Smooth muscle cell of the brain vasculature (primary cell): ENCODE results near the gene OR2J1.
"Not testable (repeated sequence)": the region's sequence is repeated elsewhere in the genome, so short reads cannot be mapped to it uniquely, and the experiment has no call there.

ENCODE experiments used
- DNase-seq: peaks from one replicate; pipeline ENCODE4 v3.0.0-alpha.2; 2012; ENCODE audit warnings: low read depth, low spot score

OR2J1 gene

DNA sequence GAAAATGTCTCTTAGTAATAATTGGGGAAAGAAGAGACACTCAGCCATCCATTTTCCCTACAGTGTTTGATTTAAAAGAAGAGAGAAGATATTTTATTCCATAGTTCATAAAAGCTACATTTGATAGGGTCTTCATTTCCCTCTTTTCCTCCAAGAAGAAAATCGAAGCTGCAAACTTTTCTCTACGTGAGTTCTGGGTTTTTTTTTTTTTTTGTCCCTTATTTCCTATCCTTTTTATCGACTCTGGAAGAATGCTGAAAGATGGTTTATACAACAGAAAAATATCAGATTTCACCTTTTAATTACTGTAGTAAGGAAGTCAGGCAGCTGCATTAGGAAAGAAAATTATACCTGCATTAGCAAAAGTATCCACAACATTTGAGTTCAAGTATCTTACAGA is at the start of gene OR2J1:
OR2J1 (plus strand) TSS at position 301 of the 400 bp plus-strand sequence. CDS start 1,453 bp downstream, outside the sequence.
- no peak for DNase-seq

DNA sequence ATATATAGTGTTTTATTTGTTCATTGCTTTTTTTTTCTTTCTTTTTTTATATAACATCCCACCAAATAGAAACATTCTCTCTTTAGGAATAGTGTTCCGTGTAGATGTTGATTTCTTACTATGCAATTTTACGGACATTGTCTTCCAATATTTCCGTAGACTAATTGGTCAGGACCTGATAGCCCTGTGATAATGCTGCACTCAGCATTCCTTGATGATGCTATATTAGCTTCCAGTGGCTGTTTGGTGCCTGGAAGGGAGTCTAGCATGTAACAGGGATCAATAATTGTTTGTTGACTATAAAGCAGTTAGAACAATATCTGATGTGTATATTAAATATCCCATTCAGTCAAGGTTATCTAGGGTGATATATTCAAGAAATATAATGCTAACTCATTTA is 47.6 kb upstream of the OR2J1 start:
- no peak for DNase-seq

DNA sequence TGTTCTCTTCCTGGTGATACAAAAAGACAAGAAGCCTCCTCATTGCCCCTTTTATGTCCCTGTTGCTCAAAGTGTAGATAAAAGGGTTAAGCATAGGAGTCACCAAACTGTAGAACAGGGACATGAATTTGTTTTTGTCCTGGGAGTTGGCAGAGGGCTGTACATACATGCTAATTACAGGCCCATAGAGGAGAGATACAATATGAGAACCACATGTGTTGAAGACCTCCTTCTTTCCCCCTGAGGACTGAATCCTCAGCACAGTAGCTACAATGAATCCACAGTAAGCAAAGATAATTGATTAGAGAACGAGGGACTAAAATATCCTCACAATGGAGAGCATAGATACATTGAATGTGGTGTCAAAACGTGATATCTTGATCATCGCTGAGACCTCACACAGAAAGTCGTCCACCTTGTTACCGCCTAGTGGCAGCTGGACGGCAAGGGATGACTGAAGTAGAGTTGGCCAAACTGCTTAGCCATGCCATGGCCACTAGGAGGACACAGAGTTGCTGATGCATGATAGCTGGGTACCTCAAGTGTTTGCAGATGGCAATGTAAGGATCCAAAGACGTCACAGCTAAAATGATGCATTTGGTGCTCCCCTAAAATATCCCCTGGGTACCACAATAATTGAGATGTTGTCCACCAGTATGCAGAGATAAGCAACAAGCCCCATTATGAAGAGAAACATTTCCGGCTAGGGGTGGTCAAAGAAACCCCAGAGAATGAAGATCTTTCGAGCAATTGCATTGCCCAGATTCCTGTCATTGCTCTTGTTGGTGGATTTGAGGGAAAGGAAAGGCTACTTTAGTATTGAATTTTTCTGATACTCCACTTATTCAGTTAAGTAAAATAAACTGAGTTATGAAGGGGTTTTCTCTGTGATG is 27.2 kb upstream of the OR2J1 start:
- DNase-seq: no peak

DNA sequence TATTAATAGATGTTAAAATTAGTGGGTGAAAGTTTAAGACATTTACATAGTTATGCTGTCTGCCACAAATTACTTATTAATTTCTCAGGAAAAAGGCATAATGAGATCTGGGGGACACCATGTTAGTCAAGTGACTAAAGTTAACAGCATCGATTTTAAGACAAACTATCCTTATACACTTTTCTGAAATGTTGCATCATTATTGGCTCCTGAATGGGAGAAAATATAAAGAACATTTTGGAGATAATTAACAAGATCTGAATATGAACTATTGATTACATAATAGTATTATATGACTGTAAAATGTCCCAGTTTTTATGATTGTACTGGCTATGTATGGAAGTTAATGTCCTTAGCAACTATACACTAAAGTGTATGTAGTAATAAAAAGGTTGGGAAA is 20.1 kb upstream of the OR2J1 start:
- no peak for DNase-seq

DNA sequence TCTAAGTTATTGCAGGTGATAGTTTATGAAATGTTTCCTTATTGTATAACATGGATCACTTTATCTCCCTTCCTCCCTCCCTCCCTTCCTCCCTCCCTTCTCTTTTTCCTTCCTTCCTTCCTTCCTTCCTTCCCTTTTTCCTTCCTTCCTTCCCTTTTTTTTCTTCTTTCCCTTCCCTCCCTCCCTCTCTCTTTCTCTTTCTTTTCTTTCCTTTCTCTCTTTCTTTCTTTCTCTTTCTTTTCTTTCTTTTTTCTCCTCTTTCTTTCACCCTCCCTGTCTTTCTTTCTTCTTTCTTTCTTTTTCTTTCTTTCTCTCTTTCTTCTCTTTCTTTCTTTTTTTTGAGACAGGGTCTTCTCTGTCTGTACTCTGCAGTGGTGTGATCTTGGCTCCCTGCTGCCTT is 18.0 kb upstream of the OR2J1 start:
- DNase-seq: no peak

DNA sequence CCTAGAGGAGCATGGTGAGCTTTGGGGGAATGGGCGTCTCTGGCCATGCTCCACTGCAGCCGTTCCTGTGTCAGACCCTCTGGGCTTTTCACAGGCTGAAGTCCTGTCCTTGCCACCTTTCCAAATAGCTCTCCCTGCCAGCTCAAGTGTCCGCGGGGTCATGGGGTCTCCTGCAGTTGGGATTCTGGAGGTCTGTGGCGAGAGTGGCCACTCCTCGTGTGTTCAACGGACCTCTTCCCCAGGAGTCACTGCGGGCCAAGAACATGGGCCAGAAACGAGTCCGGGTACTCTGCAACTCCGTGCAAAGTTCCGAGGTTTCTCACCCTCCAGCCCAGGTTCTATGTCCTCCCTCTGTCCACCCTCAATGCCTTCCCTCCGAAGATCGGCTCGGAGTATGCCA is 16.8 kb upstream of the OR2J1 start:
- DNase-seq: no peak

DNA sequence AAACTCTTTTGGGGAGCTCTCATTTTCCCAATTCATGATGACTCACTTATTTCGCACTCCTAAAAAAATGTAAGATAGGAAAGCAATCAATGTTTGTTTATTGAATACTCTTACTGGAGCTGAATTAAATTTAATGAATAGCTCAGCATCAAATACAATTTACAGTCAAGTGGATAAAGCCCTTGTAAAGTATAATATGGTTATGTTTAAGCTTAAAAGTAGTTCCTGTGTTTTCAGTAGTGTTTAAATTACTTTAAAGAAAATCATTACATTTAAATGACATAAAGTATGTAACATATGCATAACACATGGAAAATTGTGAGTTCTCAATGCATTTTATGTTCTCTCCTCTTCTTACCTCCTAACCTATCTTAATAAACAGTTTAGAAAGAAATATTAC is 12.1 kb upstream of the OR2J1 start, which contains the start of gene OR2B3:
OR2B3 (minus strand) TSS at position 101 of the 400 bp plus-strand sequence; CDS start at position 36, 65 bp downstream.
- no peak for DNase-seq

DNA sequence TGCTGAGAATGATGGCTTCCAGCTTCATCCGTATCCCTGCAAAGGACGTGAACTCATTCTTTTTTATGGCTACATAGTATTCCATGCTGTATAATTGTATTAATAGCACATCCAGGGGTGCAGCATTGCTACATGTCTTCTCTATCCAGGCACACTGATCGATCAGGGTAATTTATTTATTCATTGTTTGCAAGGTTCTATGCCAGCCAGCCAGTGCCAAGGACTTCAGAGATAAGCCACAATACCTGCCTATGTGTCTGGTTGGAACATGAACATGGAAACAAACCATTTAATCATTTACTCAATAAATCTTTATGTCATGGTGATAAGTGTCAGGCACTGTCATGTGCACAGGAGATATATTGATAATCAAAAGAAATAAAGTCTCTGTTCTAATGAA is 6.3 kb upstream of the OR2J1 start:
- no peak for DNase-seq

DNA sequence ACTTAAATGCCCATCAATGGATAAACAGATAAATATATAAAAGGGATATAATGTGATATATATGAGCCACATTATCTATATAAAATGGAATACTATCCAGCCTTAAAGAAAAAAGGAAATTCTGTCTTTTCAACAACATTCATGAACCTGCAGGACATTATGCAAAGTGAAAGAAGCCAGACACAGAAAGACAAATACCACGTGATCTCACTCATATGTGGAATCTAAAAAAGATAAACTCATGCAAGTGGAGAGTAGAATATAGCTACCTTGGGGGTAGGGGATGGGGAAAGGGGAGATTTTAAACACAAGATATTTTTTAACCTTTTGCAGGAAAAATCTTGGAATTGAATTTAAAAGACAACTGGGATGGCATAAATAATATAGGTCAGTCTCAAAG is 1.5 kb upstream of the OR2J1 start:
- DNase-seq: no peak

DNA sequence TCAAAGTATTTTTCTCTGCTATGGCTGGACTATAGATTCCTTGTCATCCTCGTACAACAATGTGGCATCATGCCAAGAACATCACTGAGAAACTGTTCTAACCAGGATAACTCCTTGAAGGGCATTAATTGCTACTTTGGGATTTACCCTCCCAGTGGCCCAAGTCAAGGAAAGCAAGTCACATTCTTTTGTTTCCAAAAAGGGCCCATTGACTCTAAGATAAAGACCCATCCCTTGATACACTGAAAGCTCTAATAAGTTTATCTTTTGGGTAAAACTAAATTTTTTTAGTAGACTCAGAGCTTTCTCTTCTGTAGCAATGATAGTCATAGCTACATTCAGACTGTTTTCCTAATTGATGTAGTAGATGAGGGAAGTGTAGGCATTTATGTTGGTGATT is 8.5 kb downstream of the OR2J1 start, which contains the start of gene OR2J3:
OR2J3 (plus strand) TSS at position 301 of the 400 bp plus-strand sequence. CDS start 3,833 bp downstream, outside the sequence.
- DNase-seq: no peak

DNA sequence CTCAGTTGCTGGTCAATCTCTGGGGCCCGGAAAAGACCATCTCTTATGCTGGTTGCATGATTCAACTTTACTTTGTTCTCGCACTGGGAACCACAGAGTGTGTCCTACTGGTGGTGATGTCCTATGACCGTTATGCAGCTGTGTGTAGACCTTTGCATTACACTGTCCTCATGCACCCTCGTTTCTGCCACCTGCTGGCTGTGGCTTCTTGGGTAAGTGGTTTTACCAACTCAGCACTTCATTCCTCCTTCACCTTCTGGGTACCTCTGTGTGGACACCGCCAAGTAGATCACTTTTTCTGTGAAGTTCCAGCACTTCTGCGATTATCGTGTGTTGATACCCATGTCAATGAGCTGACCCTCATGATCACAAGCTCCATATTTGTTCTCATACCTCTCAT is 12.8 kb downstream of the OR2J1 start:
- DNase-seq: no peak

DNA sequence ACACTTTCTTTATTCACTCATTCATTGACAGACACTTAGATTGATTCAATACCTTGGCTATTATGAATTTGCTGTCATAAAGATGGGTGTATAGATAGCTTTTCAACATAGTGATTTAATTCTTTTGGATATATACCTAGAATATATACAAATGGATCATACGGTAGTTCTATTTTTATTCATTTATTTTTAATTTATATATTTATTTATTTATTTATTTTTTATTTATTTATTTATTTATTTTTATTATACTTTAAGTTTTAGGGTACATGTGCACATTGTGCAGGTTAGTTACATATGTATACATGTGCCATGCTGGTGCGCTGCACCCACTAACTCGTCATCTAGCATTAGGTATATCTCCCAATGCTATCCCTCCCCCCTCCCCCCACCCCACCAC is 15.7 kb downstream of the OR2J1 start:
- DNase-seq: not testable (repeated sequence)

DNA sequence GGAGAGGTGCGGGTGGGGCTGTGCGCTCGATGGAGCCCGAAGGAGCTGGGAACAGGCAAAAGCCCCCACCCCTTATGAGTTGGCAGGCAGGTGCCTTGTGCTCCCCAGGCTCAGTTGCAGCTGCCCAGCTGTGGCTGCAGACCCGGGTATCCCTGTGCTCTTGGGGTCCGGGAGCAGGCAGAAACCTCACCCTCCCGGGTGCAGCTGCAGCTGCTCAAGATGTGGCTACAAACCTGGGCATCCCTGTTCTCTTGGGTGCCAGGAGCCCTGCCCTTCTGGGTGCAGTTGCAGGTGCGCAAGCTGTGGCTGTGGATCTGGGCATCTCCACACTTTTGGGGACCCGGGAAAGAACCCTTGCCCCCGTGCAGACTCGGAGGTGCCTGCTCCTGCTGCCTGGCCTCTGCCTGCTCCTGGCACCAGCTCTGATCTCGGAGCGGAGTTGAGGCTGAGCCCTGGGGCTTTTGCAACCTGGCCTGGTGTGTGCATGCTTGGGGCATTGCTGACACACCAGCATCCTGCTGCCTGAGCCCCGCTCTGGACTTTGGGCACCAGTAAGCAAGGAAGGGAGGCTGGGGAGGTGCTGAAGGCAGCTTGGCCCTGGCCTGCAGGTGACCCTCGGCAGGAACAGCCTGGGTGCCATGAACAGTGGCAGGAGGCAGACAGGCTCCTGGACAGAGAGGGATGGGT is 30.2 kb downstream of the OR2J1 start:
- DNase-seq: no peak

DNA sequence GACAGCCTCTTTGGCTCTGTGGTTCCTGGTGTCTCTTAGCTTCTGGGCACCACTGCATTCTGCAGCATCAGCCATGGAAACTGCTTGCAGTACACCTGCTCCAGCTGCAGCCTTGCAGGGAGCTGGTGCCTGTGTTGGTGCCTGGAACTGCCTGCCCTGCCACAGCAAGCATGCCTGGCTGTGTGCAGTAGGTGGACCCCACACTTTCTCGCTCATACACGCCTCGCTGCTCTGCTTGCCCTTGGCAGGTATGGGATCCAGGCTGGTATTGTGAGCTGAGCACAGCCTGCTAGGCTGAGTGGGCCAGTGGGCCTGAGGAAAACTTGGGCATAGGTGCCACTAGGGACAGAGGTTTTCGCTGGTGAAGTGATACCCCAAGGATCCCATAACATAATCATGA is 31.4 kb downstream of the OR2J1 start:
- no peak for DNase-seq

DNA sequence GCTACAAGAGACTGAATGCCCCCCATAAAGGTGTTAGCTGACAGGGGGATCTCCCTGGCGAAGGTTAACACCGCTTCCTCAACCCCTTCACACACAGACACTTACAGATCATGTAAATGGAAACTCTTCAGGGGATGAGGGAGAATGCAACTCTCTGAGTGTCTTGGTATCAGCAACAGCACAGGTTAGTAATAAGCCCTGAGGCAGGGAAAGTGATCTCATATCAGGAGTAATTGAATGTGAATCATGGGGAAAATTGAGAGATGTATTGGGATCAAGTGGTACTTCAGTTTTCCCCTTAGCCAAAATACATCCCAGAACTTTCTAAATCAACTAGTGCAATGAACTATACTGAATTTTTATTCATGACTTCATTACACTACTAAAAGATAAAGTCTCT is 32.4 kb downstream of the OR2J1 start:
- DNase-seq: no peak

DNA sequence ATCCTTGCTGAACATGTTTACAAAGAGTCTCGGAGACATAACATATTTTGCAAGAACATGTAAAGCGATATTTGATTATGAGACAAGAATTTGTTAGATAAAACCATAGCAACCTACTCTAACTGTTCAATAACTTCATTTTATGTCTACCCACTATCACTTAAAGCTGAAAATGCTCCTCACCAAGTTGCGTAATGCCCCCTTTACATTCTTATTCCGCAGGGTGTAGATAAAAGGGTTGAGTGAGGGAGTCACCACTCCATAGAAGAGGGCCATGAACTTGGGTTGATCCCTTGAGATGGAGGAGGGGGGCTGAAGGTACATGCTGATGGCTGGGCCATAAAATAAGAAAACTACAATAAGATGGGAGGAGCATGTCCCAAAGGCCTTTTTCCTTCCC is 38.4 kb downstream of the OR2J1 start:
- DNase-seq: no peak

DNA sequence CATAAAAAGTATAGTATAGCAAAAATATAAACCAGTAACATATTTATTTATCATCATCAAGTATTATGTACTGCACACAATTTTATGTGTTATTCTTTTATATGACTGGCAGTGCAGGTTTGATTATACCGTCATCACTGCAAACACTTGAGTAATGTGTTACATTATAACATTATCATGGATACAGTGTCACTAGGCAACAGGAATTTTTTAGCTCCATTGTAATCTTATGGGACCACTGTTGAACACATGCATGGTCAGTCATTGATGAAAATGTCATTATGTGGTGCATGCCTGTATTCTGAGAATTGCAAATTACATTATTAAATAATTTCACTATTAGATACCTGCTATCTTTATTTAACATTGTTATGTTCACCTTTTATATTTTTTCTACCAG is 42.3 kb downstream of the OR2J1 start:
- no peak for DNase-seq

DNA sequence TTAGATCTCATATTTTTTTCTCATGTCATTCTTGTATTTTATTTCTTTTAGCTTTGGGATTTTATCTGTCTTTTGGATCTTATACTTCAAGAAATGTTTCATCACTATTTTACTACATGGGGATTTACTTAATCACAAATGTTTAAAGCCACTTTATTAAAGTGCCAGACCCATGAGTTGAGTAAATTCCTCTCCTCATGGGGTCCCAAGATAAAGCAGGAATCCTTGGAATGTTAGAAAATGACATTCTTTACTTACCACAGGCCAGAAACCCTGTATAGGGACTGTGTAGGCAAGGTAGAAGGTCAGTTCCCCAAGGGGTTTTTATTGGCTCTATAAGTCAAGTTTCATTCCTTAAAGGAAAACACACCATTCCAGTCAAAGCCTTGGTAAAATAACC is 43.0 kb downstream of the OR2J1 start:
- no peak for DNase-seq

DNA sequence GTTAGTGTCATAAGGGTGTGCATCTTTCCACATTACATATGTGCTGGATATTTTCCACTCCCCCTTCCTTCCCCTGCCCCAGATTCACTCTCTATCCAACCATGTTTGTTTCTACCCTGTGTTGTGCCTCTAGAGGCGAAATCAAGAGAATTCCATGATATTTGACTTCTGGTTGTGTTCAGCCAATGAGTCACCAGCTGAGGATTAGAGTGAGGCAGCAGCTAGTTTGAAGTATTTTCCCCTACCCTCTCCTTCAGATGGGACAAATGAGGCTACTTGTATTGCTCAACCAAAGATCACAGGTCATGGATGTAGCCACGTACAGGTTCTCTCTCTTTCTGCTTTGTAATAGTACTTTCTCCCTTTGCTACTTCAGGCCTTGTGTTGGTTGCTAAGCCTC is 46.9 kb downstream of the OR2J1 start:
- no peak for DNase-seq

DNA sequence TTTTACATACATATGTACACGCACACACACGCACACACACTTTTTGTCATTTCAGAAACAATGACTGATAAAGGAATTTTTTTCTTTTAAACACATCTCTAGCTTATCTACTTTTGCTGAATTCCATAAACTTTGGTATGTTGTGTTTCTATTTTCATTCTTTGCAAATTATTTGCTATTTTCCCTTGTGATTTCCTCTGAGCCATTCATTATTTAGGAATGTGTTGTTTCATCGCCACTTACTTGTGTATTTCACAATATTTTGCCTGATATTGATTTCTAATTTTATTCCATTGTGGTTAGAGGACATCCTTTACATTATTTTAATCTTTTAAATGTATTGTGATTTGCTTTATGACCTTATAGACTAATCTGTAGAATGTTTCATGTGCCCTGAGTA is 47.8 kb downstream of the OR2J1 start:
- DNase-seq: no peak

DNA sequence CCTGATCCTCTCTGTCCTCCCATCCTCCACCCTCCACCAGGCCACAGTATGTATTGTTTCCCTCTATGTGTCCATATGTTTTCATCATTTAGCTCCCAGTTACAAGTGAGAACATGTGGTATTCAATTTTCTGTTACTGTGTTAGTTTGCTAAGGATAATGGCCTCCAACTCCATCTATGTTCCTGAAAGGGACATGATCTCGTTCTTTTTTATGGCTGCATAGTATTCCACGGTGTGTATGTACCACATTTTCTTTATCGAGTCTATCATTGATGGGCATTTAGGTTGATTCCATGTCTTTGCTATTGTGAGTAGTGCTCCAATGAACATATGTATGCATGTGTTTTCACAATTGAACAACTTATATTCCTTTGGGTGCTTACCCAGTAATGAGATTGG is 50.2 kb downstream of the OR2J1 start:
- not testable (repeated sequence) for DNase-seq
